RWPE2 (cell line): Measurements from ENCODE around the gene TRIM16.
A peak's percentile ranks its signal among the peaks of the same experiment; 100 is the strongest.
"Not testable (repeated sequence)": the region's sequence is repeated elsewhere in the genome, so short reads cannot be mapped to it uniquely, and the experiment has no call there.

Source experiments
- ATAC-seq: fragments of 200-7000 bp; cut with Tn5 transposase; 3 replicates; pipeline ENCODE4 v1.9.1; 2021; ENCODE audit warnings: low read depth
- DNase-seq: peaks from one replicate; pipeline ENCODE4 v3.0.0-alpha.2; 2020; ENCODE audit warnings: low spot score
- H3K27ac ChIP-seq: fragments of 450-650 bp; 2 replicates; pipeline ENCODE4 v1.5.1; 2017; ENCODE audit warnings: mild to moderate bottlenecking; ENCODE audit not compliant: poor library complexity, severe bottlenecking
- H3K27me3 ChIP-seq: fragments of 250-450 bp; sonication (Bioruptor Pico); 2 replicates; pipeline ENCODE4 v1.5.1; 2021; ENCODE audit warnings: mild to moderate bottlenecking, moderate library complexity; ENCODE audit not compliant: insufficient read depth, poor library complexity, severe bottlenecking
- H3K36me3 ChIP-seq: fragments of 250-450 bp; sonication (Bioruptor Pico); 2 replicates; pipeline ENCODE4 v1.5.1; 2020; ENCODE audit warnings: low read depth, mild to moderate bottlenecking, moderate library complexity
- H3K4me1 ChIP-seq: fragments of 250-450 bp; sonication (Bioruptor Pico); 2 replicates; pipeline ENCODE4 v1.5.1; 2021; ENCODE audit warnings: mild to moderate bottlenecking, moderate library complexity; ENCODE audit not compliant: insufficient read depth, poor library complexity, severe bottlenecking
- H3K4me3 ChIP-seq: fragments of 250-450 bp; sonication (Bioruptor Pico); 2 replicates; pipeline ENCODE4 v1.5.1; 2021; ENCODE audit warnings: mild to moderate bottlenecking, moderate library complexity; ENCODE audit not compliant: severe bottlenecking
- H3K9me3 ChIP-seq: fragments of 250-450 bp; sonication (Bioruptor Pico); 2 replicates; pipeline ENCODE4 v1.5.1; 2021; ENCODE audit warnings: mild to moderate bottlenecking, moderate library complexity; ENCODE audit not compliant: severe bottlenecking
- CTCF ChIP-seq: fragments of 450-650 bp; IDR thresholded peaks from one replicate; pipeline ENCODE4 v1.5.1; 2017; ENCODE audit warnings: mild to moderate bottlenecking, moderate library complexity; ENCODE audit not compliant: poor library complexity, severe bottlenecking

TRIM16 gene

GRCh38 chr17:15683824-15684478 lies at the start of gene TRIM16:
Gene TRIM16 (minus strand): TSS chr17:15684311. CDS start chr17:15651609, 32,702 bp downstream.
- not testable (repeated sequence) for H3K9me3 ChIP-seq, H3K27ac ChIP-seq, DNase-seq, H3K36me3 ChIP-seq, H3K4me1 ChIP-seq, H3K27me3 ChIP-seq
- ATAC-seq = peak; percentile 91
- H3K4me3 ChIP-seq = peak within 1 kb of the TSS; percentile 56
- TF ChIP-seq CTCF = peak; percentile 14

- not testable (repeated sequence) for DNase-seq, H3K9me3 ChIP-seq, H3K27ac ChIP-seq, H3K4me1 ChIP-seq, H3K36me3 ChIP-seq, H3K4me3 ChIP-seq, ATAC-seq, H3K27me3 ChIP-seq
These were observed 49.2 kb upstream of the TRIM16 start for GRCh38 chr17:15733174-15733789.

GRCh38 chr17:15731900-15732299 lies 47.8 kb upstream of the TRIM16 start, which contains the start of gene TBC1D26:
Gene TBC1D26 (plus strand): TSS chr17:15732283. CDS start chr17:15735349, 3,066 bp downstream.
- not testable (repeated sequence) for H3K9me3 ChIP-seq, ATAC-seq

GRCh38 chr17:15730535-15730934 lies 46.4 kb upstream of the TRIM16 start:
- not testable (repeated sequence) for H3K4me1 ChIP-seq, DNase-seq, ATAC-seq, H3K36me3 ChIP-seq, H3K27me3 ChIP-seq, H3K9me3 ChIP-seq, H3K27ac ChIP-seq, H3K4me3 ChIP-seq

More at GRCh38 chr17:15731900-15732299, 47.8 kb upstream of the TRIM16 start, which contains the start of gene TBC1D26:
- H3K36me3 ChIP-seq, H3K4me1 ChIP-seq, H3K27ac ChIP-seq, H3K4me3 ChIP-seq, DNase-seq, H3K27me3 ChIP-seq: not testable (repeated sequence)

GRCh38 chr17:15716601-15717563 lies 32.8 kb upstream of the TRIM16 start:
- H3K27ac ChIP-seq, H3K4me1 ChIP-seq, DNase-seq, H3K27me3 ChIP-seq, ATAC-seq, H3K9me3 ChIP-seq, H3K4me3 ChIP-seq: not testable (repeated sequence)
- H3K36me3 ChIP-seq = peaks cover 23% of the 10 kb centered on the region

GRCh38 chr17:15708879-15709278 lies 24.8 kb upstream of the TRIM16 start:
- H3K36me3 ChIP-seq = peaks cover 57% of the 10 kb centered on the region
- not testable (repeated sequence) for H3K9me3 ChIP-seq, H3K27me3 ChIP-seq, H3K4me1 ChIP-seq, H3K4me3 ChIP-seq, ATAC-seq, DNase-seq, H3K27ac ChIP-seq

- H3K36me3 ChIP-seq = peaks cover 46% of the 10 kb centered on the region
- H3K27ac ChIP-seq, H3K27me3 ChIP-seq, H3K9me3 ChIP-seq, ATAC-seq, H3K4me3 ChIP-seq, DNase-seq, H3K4me1 ChIP-seq: not testable (repeated sequence)
These were observed 20.7 kb upstream of the TRIM16 start for GRCh38 chr17:15704813-15705212.

- not testable (repeated sequence) for H3K4me1 ChIP-seq, H3K27me3 ChIP-seq, H3K4me3 ChIP-seq, H3K27ac ChIP-seq, ATAC-seq, DNase-seq, H3K9me3 ChIP-seq
- H3K36me3 ChIP-seq = peaks cover 46% of the 10 kb centered on the region
These were observed 20.1 kb upstream of the TRIM16 start for GRCh38 chr17:15704239-15704638.

- peak; percentile 30 for ATAC-seq
- not testable (repeated sequence) for H3K27ac ChIP-seq, H3K27me3 ChIP-seq, H3K9me3 ChIP-seq, DNase-seq, H3K4me1 ChIP-seq, H3K36me3 ChIP-seq
- H3K4me3 ChIP-seq = peak overlapping the region; percentile 30
These were observed 15.8 kb upstream of the TRIM16 start for GRCh38 chr17:15699937-15700336.

GRCh38 chr17:15699413-15699924 lies 15.4 kb upstream of the TRIM16 start, which contains the start of gene ZNF286A:
Gene ZNF286A (plus strand): TSS chr17:15699752. CDS start chr17:15700330, 578 bp downstream.
- H3K4me1 ChIP-seq, H3K27me3 ChIP-seq, H3K36me3 ChIP-seq, H3K9me3 ChIP-seq, H3K27ac ChIP-seq: not testable (repeated sequence)
- peak within 1 kb of the TSS; percentile 30 for H3K4me3 ChIP-seq
- DNase-seq (peak; percentile 100), ATAC-seq (peak; percentile 99)
